HepG2 (cell line): Measurements from ENCODE around the gene PCDHGC5. TPM values are rescaled to one million over a fixed set of nuclear protein-coding genes. Genes with fewer than 3 reads are reported as not detected.

Experiments
- ATF7-NPFF ChIP-seq: sonication (generic); formaldehyde crosslinking; IDR thresholded peaks from 2 replicates; pipeline ENCODE4 v1.8.1; 2023; ENCODE audit warnings: mild to moderate bottlenecking, low read depth, missing genetic modification reagents, moderate library complexity
- BORCS8-MEF2B ChIP-seq: sonication (generic); formaldehyde crosslinking; IDR thresholded peaks from 2 replicates; pipeline ENCODE4 v1.8.0; 2022; ENCODE audit warnings: mild to moderate bottlenecking, missing genetic modification reagents
- DPF2 ChIP-seq: sonication (generic); formaldehyde crosslinking; IDR thresholded peaks from 2 replicates; pipeline ENCODE4 v1.4.0; 2020; ENCODE audit warnings: mild to moderate bottlenecking, low read depth, missing genetic modification reagents, borderline replicate concordance
- ETV5 ChIP-seq: IDR thresholded peaks from 2 replicates; pipeline ENCODE4 v1.6.1; 2018; ENCODE audit warnings: missing biosample characterization, missing genetic modification reagents, inconsistent platforms, borderline replicate concordance
- GABPA ChIP-seq, 2 experiments: IDR thresholded peaks; 2 replicates each; pipeline ENCODE4 v1.6.1; 2011 to 2016; ENCODE audit warnings: low read depth in 2 of 2, low read length in 1 of 2, missing biosample characterization in 1 of 2, missing genetic modification characterization in 1 of 2
- HIVEP1 ChIP-seq: sonication (generic); formaldehyde crosslinking; IDR thresholded peaks from 2 replicates; pipeline ENCODE4 v1.4.0; 2020; ENCODE audit warnings: mild to moderate bottlenecking, missing genetic modification reagents
- MXD4 ChIP-seq: IDR thresholded peaks from 2 replicates; pipeline ENCODE4 v1.6.1; 2016; ENCODE audit warnings: mild to moderate bottlenecking, missing biosample characterization, missing genetic modification reagents
- RBFOX2 ChIP-seq: fragments of 200-400 bp; formaldehyde crosslinking; IDR thresholded peaks from 2 replicates; pipeline ENCODE4 v1.6.1; 2017; ENCODE audit warnings: low read depth, mild to moderate bottlenecking, low read length
- SOX13 ChIP-seq, 3 experiments: fragments of 450-650 bp in 1 of 3; sonication (generic) in 1 of 3; formaldehyde crosslinking in 1 of 3; IDR thresholded peaks in 2 of 3; conservative IDR thresholded peaks in 1 of 3; 2 replicates each; pipeline versions ENCODE4 v1.5.0 to v1.6.1; 2016 to 2020; ENCODE audit warnings: antibody characterized with exemption in 1 of 3, mild to moderate bottlenecking in 1 of 3, missing compliant biosample characterization in 1 of 3, missing genetic modification reagents in 1 of 3, moderate library complexity in 1 of 3
- STAG1 ChIP-seq: sonication (generic); formaldehyde crosslinking; IDR thresholded peaks from 2 replicates; pipeline ENCODE4 v1.4.0; 2020; ENCODE audit warnings: missing genetic modification reagents
- ZMYM3 ChIP-seq: sonication (generic); formaldehyde crosslinking; IDR thresholded peaks from 2 replicates; pipeline ENCODE4 v1.5.1; 2020; ENCODE audit warnings: mild to moderate bottlenecking, missing genetic modification reagents
- ZNF180 ChIP-seq: sonication (generic); formaldehyde crosslinking; IDR thresholded peaks from 2 replicates; pipeline ENCODE4 v1.4.0; 2020; ENCODE audit warnings: low read depth, missing genetic modification reagents, borderline replicate concordance
- ZNF747 ChIP-seq: sonication (generic); formaldehyde crosslinking; IDR thresholded peaks from 2 replicates; pipeline ENCODE4 v1.8.1; 2023; ENCODE audit warnings: missing genetic modification reagents, mild to moderate bottlenecking, borderline replicate concordance
- ZNF749 ChIP-seq: sonication (generic); formaldehyde crosslinking; IDR thresholded peaks from 2 replicates; pipeline ENCODE4 v1.8.0; 2022; ENCODE audit warnings: mild to moderate bottlenecking, missing genetic modification reagents, moderate library complexity, borderline replicate concordance
- ZNF773 ChIP-seq: sonication (generic); formaldehyde crosslinking; IDR thresholded peaks from 2 replicates; pipeline ENCODE4 v1.4.0; 2020; ENCODE audit warnings: missing genetic modification reagents, borderline replicate concordance
- polyA plus RNA-seq, 8 experiments: library from polyadenylated mRNA; depleted of rRNA in 3 of 8; stranded (reverse) in 7 of 8; unstranded in 1 of 8; fragments of >200 nt; fragmentation: Illumina TruSeq in 4 of 8; extraction: Trizol in 4 of 8; gene quantifications; 2 replicates each; pipeline versions ENCODE4 v1.2.1 to v1.2.3, GENCODE V29; 2011 to 2016; ENCODE audit warnings: low read depth in 4 of 8, missing spikeins in 1 of 8, mixed read lengths in 1 of 8; ENCODE audit not compliant: insufficient read depth in 1 of 8
- total RNA-seq, 5 experiments: library from RNA; depleted of rRNA; stranded (reverse); fragments of >200 nt; fragmentation: Illumina TruSeq; extraction: Trizol; gene quantifications; 2 replicates each; pipeline ENCODE4 v1.2.3, GENCODE V29; 2016; ENCODE audit warnings: low read depth in 1 of 5
- TF ChIP-seq, protein P1 (sequence below): sonication (generic); formaldehyde crosslinking; IDR thresholded peaks from 2 replicates; pipeline ENCODE4 v1.4.0; 2020; ENCODE audit warnings: missing genetic modification reagents, low read depth, mild to moderate bottlenecking, borderline replicate concordance
- TF ChIP-seq, protein P2 (sequence below): sonication (generic); formaldehyde crosslinking; IDR thresholded peaks from 2 replicates; pipeline ENCODE4 v1.4.0; 2020; ENCODE audit warnings: low read depth, mild to moderate bottlenecking, missing genetic modification reagents
- TF ChIP-seq, protein P3 (sequence below): sonication (generic); formaldehyde crosslinking; conservative IDR thresholded peaks from 2 replicates; pipeline ENCODE4 v1.4.0; 2020; ENCODE audit warnings: missing genetic modification reagents
- TF ChIP-seq, protein P4 (sequence below): sonication (generic); formaldehyde crosslinking; IDR thresholded peaks from 2 replicates; pipeline ENCODE4 v1.4.0; 2020; ENCODE audit warnings: missing genetic modification reagents
- TF ChIP-seq, protein P5 (sequence below): sonication (generic); formaldehyde crosslinking; IDR thresholded peaks from 2 replicates; pipeline ENCODE4 v1.5.1; 2020; ENCODE audit warnings: mild to moderate bottlenecking, missing genetic modification reagents, moderate library complexity
- TF ChIP-seq, protein P6 (sequence below): sonication (generic); formaldehyde crosslinking; IDR thresholded peaks from 2 replicates; pipeline ENCODE4 v1.8.1; 2023; ENCODE audit warnings: mild to moderate bottlenecking, missing genetic modification reagents, borderline replicate concordance

PCDHGC5 gene
- total and polyA plus RNA-seq, 2 of the 13 experiments (the other 11 are each of a cell fraction or from before 2014, with no cell fraction given), result 0.03 TPM; not detected in 1

DNA sequence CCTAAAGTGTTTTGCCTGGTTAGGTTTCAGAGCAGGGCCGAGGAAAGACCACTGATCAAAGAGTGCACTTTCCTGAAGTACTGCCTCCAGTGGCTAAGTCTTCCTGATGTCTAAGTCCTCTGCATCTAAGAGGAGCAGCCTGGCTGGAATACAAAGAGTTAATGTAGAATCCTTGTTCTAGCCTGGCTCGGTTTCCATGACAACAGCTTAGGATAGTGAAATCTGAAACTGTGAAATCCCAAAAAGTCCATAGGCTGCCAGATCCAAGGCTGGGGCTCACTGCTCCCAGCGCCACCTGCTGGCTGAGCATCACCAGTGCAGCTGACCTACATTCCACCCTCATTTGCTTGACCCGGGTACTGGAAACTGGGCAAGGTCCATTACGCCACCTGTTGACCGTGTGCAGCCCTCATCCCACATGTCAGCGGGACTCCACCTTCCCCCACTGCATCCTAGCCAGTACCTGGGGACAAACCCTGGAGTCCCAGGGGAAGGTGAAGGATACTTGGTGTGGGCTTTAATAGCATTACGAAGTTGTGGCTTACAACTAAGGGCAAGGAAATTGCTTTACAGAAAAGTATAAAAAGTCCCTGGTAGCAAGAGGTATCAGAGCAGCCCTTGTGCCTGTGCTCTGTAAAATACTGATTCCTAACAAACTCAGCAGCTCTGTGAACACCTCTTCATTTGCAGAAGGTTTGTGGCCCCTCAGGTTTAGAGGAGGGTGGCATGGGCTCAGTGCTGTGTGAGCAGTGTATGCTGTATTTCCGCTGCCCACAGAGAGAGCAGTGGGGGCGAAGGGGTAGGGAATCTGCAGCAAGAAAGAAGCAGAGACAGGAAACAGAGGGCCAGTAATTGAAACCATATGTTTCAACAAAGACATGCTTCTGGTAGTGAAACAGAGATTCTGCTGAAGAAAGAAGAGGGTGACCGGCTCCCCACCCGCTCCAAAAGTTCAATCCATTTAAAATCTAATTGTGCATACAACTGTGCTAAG is 36.0 kb downstream of the PCDHGC5 start (continued):
- TF ChIP-seq ZMYM3 (no peak), ZNF773 (no peak), ZNF180 (no peak), DPF2 (CRISPR knock-in tag) (no peak), ETV5 (CRISPR knock-in tag) (no peak), STAG1 (CRISPR knock-in tag) (peak; percentile 70), SOX13 (IDR thresholded peaks at IDR 0.05) (no peak), SOX13 (CRISPR knock-in tag; conservative IDR thresholded peaks at IDR 0.05 in 1 of 2, IDR thresholded peaks at IDR 0.05 in 1 of 2) (peak in 1 of 2 experiments; percentile 56; a peak in 2 of 4 replicates), BORCS8-MEF2B (CRISPR knock-in tag) (peak; percentile 66; the same call in 1 of the 2 replicates), MXD4 (CRISPR knock-in tag) (peak; percentile 56; the same call in 1 of the 2 replicates), ZNF747 (CRISPR knock-in tag) (no peak), ZNF749 (CRISPR knock-in tag) (no peak), ATF7-NPFF (no peak), GABPA (IDR thresholded peaks at IDR 0.05; ENCODE audit: low read depth, low read length) (no peak), GABPA (CRISPR knock-in tag; IDR thresholded peaks at IDR 0.05; ENCODE audit: low read depth) (no peak), RBFOX2 (no peak), HIVEP1 (CRISPR knock-in tag) (no peak)
- TF ChIP-seq, protein P1, sequence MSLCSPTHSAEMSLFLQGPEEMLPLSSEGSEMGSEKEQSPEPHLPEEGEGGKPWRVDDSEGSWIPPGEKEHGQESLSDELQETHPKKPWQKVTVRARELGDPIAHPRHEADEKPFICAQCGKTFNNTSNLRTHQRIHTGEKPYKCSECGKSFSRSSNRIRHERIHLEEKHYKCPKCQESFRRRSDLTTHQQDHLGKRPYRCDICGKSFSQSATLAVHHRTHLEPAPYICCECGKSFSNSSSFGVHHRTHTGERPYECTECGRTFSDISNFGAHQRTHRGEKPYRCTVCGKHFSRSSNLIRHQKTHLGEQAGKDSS (CRISPR knock-in tag), result no peak
- TF ChIP-seq, protein P2, sequence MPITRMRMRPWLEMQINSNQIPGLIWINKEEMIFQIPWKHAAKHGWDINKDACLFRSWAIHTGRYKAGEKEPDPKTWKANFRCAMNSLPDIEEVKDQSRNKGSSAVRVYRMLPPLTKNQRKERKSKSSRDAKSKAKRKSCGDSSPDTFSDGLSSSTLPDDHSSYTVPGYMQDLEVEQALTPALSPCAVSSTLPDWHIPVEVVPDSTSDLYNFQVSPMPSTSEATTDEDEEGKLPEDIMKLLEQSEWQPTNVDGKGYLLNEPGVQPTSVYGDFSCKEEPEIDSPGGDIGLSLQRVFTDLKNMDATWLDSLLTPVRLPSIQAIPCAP, result no peak
- TF ChIP-seq, protein P3, sequence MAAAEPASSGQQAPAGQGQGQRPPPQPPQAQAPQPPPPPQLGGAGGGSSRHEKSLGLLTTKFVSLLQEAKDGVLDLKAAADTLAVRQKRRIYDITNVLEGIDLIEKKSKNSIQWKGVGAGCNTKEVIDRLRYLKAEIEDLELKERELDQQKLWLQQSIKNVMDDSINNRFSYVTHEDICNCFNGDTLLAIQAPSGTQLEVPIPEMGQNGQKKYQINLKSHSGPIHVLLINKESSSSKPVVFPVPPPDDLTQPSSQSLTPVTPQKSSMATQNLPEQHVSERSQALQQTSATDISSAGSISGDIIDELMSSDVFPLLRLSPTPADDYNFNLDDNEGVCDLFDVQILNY, result no peak
- TF ChIP-seq, protein P4, sequence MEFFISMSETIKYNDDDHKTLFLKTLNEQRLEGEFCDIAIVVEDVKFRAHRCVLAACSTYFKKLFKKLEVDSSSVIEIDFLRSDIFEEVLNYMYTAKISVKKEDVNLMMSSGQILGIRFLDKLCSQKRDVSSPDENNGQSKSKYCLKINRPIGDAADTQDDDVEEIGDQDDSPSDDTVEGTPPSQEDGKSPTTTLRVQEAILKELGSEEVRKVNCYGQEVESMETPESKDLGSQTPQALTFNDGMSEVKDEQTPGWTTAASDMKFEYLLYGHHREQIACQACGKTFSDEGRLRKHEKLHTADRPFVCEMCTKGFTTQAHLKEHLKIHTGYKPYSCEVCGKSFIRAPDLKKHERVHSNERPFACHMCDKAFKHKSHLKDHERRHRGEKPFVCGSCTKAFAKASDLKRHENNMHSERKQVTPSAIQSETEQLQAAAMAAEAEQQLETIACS (CRISPR knock-in tag), result no peak
- TF ChIP-seq, protein P5, sequence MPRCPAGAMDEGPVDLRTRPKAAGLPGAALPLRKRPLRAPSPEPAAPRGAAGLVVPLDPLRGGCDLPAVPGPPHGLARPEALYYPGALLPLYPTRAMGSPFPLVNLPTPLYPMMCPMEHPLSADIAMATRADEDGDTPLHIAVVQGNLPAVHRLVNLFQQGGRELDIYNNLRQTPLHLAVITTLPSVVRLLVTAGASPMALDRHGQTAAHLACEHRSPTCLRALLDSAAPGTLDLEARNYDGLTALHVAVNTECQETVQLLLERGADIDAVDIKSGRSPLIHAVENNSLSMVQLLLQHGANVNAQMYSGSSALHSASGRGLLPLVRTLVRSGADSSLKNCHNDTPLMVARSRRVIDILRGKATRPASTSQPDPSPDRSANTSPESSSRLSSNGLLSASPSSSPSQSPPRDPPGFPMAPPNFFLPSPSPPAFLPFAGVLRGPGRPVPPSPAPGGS (CRISPR knock-in tag), result no peak
- TF ChIP-seq, protein P6, sequence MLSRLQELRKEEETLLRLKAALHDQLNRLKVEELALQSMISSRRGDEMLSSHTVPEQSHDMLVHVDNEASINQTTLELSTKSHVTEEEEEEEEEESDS (CRISPR knock-in tag), result no peak
